ENCODE data around the gene TARM1.
"Not testable (repeated sequence)": the region's sequence is repeated elsewhere in the genome, so short reads cannot be mapped to it uniquely, and the experiment has no call there.

TARM1 gene

GRCh38 chr19:54107876-54108490 lies 26.8 kb upstream of the TARM1 start:
- Mint-ChIP-seq H3K4me3 (no peak overlapping the region), H3K36me3 (ENCODE audit: low read depth) (peaks cover 25% of the 10 kb centered on the region), H3K27ac (no peak overlapping the region), H3K9me3 (no peaks in the 10 kb centered on the region), H3K27me3 (ENCODE audit: low read depth) (no peaks in the 10 kb centered on the region), H3K4me1 (ENCODE audit: low read depth) (peaks cover 9% of the 10 kb centered on the region)

- Mint-ChIP-seq H3K36me3 (ENCODE audit: low read depth) (peaks cover 25% of the 10 kb centered on the region), H3K27ac (no peak overlapping the region), H3K4me3 (no peak overlapping the region), H3K27me3 (ENCODE audit: low read depth) (no peaks in the 10 kb centered on the region), H3K4me1 (ENCODE audit: low read depth) (peaks cover 15% of the 10 kb centered on the region), H3K9me3 (no peaks in the 10 kb centered on the region)
Observed at GRCh38 chr19:54106716-54107115, 25.6 kb upstream of the TARM1 start.

GRCh38 chr19:54105796-54106195 lies 24.6 kb upstream of the TARM1 start:
- Mint-ChIP-seq H3K4me3 (no peak overlapping the region), H3K27ac (no peak overlapping the region)

GRCh38 chr19:54104998-54105715 lies 24.0 kb upstream of the TARM1 start:
- no peaks in the 10 kb centered on the region for H3K27me3 Mint-ChIP-seq (ENCODE audit: low read depth)
- H3K27ac Mint-ChIP-seq = no peak overlapping the region
- peaks cover 20% of the 10 kb centered on the region for H3K36me3 Mint-ChIP-seq (ENCODE audit: low read depth)
- no peaks in the 10 kb centered on the region for H3K9me3 Mint-ChIP-seq
- no peak overlapping the region for H3K4me3 Mint-ChIP-seq
- H3K4me1 Mint-ChIP-seq (ENCODE audit: low read depth) = peaks cover 15% of the 10 kb centered on the region

More at GRCh38 chr19:54105796-54106195, 24.6 kb upstream of the TARM1 start:
- no peaks in the 10 kb centered on the region for H3K9me3 Mint-ChIP-seq
- H3K27me3 Mint-ChIP-seq (ENCODE audit: low read depth) = no peaks in the 10 kb centered on the region
- H3K4me1 Mint-ChIP-seq (ENCODE audit: low read depth) = peaks cover 17% of the 10 kb centered on the region
- peaks cover 23% of the 10 kb centered on the region for H3K36me3 Mint-ChIP-seq (ENCODE audit: low read depth)

GRCh38 chr19:54102421-54103169 lies 21.4 kb upstream of the TARM1 start, which contains the start of gene NDUFA3:
TSS of gene NDUFA3 (plus strand) at chr19:54102855. CDS start at chr19:54102879, 24 bp downstream.
- H3K27me3 Mint-ChIP-seq (ENCODE audit: low read depth) = no peaks in the 10 kb centered on the region
- H3K27ac Mint-ChIP-seq = peak within 1 kb of the TSS; percentile 92
- peaks cover 15% of the 10 kb centered on the region for H3K36me3 Mint-ChIP-seq (ENCODE audit: low read depth)
- H3K4me3 Mint-ChIP-seq = peak within 1 kb of the TSS; percentile 97
- H3K9me3 Mint-ChIP-seq = no peaks in the 10 kb centered on the region
- H3K4me1 Mint-ChIP-seq (ENCODE audit: low read depth) = peaks cover 15% of the 10 kb centered on the region

GRCh38 chr19:54100561-54100960 lies 19.4 kb upstream of the TARM1 start, which contains the start of gene OSCAR:
TSS of gene OSCAR (minus strand) at chr19:54100803. CDS start at chr19:54100792, 11 bp downstream.
- peaks cover 4% of the 10 kb centered on the region for H3K36me3 Mint-ChIP-seq (ENCODE audit: low read depth)
- peaks cover 20% of the 10 kb centered on the region for H3K4me1 Mint-ChIP-seq (ENCODE audit: low read depth)
- H3K4me3 Mint-ChIP-seq = peak within 1 kb of the TSS; percentile 35

GRCh38 chr19:54099903-54100255 lies 18.7 kb upstream of the TARM1 start:
- H3K4me3 Mint-ChIP-seq; H3K9me3 Mint-ChIP-seq; H3K27ac Mint-ChIP-seq; H3K36me3 Mint-ChIP-seq (ENCODE audit: low read depth); H3K27me3 Mint-ChIP-seq (ENCODE audit: low read depth): not testable (repeated sequence)
- peaks cover 20% of the 10 kb centered on the region for H3K4me1 Mint-ChIP-seq (ENCODE audit: low read depth)

More at GRCh38 chr19:54100561-54100960, 19.4 kb upstream of the TARM1 start, which contains the start of gene OSCAR:
- Mint-ChIP-seq H3K27me3 (ENCODE audit: low read depth) (peaks cover 7% of the 10 kb centered on the region), H3K9me3 (no peaks in the 10 kb centered on the region), H3K27ac (peak within 1 kb of the TSS; percentile 51)

GRCh38 chr19:54099190-54099902 lies 18.2 kb upstream of the TARM1 start:
- Mint-ChIP-seq H3K36me3 (ENCODE audit: low read depth) (peaks cover 3% of the 10 kb centered on the region), H3K9me3 (no peaks in the 10 kb centered on the region), H3K27ac (no peak overlapping the region), H3K4me3 (no peak overlapping the region), H3K4me1 (ENCODE audit: low read depth) (peaks cover 22% of the 10 kb centered on the region), H3K27me3 (ENCODE audit: low read depth) (peaks cover 13% of the 10 kb centered on the region)

GRCh38 chr19:54096617-54097106 lies 15.5 kb upstream of the TARM1 start:
- H3K27me3 Mint-ChIP-seq (ENCODE audit: low read depth) = peaks cover 21% of the 10 kb centered on the region
- H3K36me3 Mint-ChIP-seq (ENCODE audit: low read depth) = no peaks in the 10 kb centered on the region
- H3K9me3 Mint-ChIP-seq = peaks cover 4% of the 10 kb centered on the region
- H3K27ac Mint-ChIP-seq = peak overlapping the region; percentile 41
- peaks cover 15% of the 10 kb centered on the region for H3K4me1 Mint-ChIP-seq (ENCODE audit: low read depth)
- peak overlapping the region; percentile 66 for H3K4me3 Mint-ChIP-seq

GRCh38 chr19:54095859-54096616 lies 14.9 kb upstream of the TARM1 start:
- not testable (repeated sequence) for H3K36me3 Mint-ChIP-seq (ENCODE audit: low read depth); H3K9me3 Mint-ChIP-seq
- Mint-ChIP-seq H3K27me3 (ENCODE audit: low read depth) (peaks cover 21% of the 10 kb centered on the region), H3K4me3 (peak overlapping the region; percentile 85), H3K4me1 (ENCODE audit: low read depth) (peaks cover 12% of the 10 kb centered on the region), H3K27ac (peak overlapping the region; percentile 68)

GRCh38 chr19:54095136-54095858 lies 14.1 kb upstream of the TARM1 start:
- Mint-ChIP-seq H3K27me3 (ENCODE audit: low read depth) (peaks cover 21% of the 10 kb centered on the region), H3K4me3 (no peak overlapping the region)

GRCh38 chr19:54094426-54095000 lies 13.3 kb upstream of the TARM1 start:
- Mint-ChIP-seq H3K27me3 (ENCODE audit: low read depth) (peaks cover 21% of the 10 kb centered on the region), H3K36me3 (ENCODE audit: low read depth) (no peaks in the 10 kb centered on the region), H3K27ac (no peak overlapping the region), H3K4me3 (no peak overlapping the region), H3K9me3 (peaks cover 4% of the 10 kb centered on the region), H3K4me1 (ENCODE audit: low read depth) (peaks cover 11% of the 10 kb centered on the region)

More at GRCh38 chr19:54095136-54095858, 14.1 kb upstream of the TARM1 start:
- no peaks in the 10 kb centered on the region for H3K36me3 Mint-ChIP-seq (ENCODE audit: low read depth)
- H3K27ac Mint-ChIP-seq = no peak overlapping the region
- H3K4me1 Mint-ChIP-seq (ENCODE audit: low read depth) = peaks cover 11% of the 10 kb centered on the region
- H3K9me3 Mint-ChIP-seq = peaks cover 4% of the 10 kb centered on the region

GRCh38 chr19:54084410-54084809 lies 3.2 kb upstream of the TARM1 start:
- Mint-ChIP-seq H3K27ac (no peak overlapping the region), H3K4me3 (no peak overlapping the region), H3K27me3 (ENCODE audit: low read depth) (no peaks in the 10 kb centered on the region), H3K9me3 (peaks cover 10% of the 10 kb centered on the region), H3K36me3 (ENCODE audit: low read depth) (no peaks in the 10 kb centered on the region), H3K4me1 (ENCODE audit: low read depth) (no peaks in the 10 kb centered on the region)
